PFSK-1 (cell line): Measurements from ENCODE around the gene MTG1.

ENCODE experiments used
- FOXP2 ChIP-seq: optimal IDR thresholded peaks from 2 replicates; pipeline ENCODE3; 2011; ENCODE audit warnings: borderline replicate concordance, control low read depth, inconsistent platforms; ENCODE audit not compliant: insufficient read depth; ENCODE audit errors: extremely low read length, extremely low read depth
- POLR2AphosphoS5 ChIP-seq: IDR thresholded peaks from 2 replicates; pipeline ENCODE4 v1.6.1; 2012; ENCODE audit warnings: low read depth, mild to moderate bottlenecking, control low read depth, low read length, moderate library complexity
- SIN3A ChIP-seq: IDR thresholded peaks from 2 replicates; pipeline ENCODE4 v1.6.1; 2012; ENCODE audit warnings: mild to moderate bottlenecking, low read length, moderate library complexity, borderline replicate concordance; ENCODE audit not compliant: insufficient read depth
- TAF1 ChIP-seq: IDR thresholded peaks from 2 replicates; pipeline ENCODE4 v1.6.1; 2012; ENCODE audit warnings: low read length, control low read depth, borderline replicate concordance; ENCODE audit not compliant: insufficient read depth
- TF ChIP-seq, protein P1 (sequence below), 2 experiments: IDR thresholded peaks; 2 replicates each; pipeline versions ENCODE4 v1.6.1 to v1.8.0; 2011 to 2012; ENCODE audit warnings: low read depth in 2 of 2, low read length in 2 of 2, control low read depth in 1 of 2, inconsistent platforms in 1 of 2, mild to moderate bottlenecking in 1 of 2, moderate library complexity in 1 of 2; ENCODE audit not compliant: insufficient read depth in 1 of 2

The MTG1 gene

DNA sequence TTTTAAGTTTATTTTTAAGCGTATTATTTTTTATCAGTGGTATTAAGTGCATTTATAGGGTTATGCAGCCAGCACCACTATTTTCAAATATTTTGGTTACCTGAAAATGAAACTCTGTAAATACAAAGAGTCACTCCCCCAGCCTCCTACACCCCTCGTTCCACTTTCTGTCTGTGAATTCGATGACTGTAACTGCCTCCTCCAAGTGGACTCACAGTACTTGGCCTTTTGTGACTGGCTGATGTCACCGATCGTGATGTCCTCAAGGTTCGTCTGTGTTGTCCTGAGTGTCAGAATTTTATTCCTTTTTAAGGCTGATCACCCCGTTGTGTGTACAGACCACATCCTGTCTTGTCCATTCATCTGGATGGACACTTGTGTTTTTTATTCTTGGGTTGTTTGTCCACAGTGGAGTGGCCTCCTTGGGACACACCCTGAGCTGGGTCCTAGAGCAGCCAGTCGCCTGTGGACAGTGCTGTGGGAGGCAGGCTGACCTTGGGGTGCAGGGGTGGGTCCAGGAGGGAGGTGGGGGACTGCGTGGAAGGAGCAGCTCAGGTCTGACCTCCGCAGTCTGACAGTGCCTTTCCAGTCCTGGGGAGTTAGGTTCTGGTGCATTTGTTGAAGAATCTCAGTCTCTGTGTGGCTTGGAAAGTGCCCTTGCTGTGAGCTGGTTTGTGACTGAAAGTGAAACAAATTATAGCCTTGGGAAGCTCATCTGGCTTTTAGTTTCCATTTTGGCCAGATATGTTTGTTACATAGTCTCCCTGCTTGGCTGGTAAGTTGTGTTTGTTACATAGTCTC, 6.9 kb downstream of the MTG1 start:
- TF ChIP-seq TAF1 (no peak), FOXP2 (no peak), SIN3A (no peak), POLR2AphosphoS5 (no peak)
- TF ChIP-seq, protein P1, sequence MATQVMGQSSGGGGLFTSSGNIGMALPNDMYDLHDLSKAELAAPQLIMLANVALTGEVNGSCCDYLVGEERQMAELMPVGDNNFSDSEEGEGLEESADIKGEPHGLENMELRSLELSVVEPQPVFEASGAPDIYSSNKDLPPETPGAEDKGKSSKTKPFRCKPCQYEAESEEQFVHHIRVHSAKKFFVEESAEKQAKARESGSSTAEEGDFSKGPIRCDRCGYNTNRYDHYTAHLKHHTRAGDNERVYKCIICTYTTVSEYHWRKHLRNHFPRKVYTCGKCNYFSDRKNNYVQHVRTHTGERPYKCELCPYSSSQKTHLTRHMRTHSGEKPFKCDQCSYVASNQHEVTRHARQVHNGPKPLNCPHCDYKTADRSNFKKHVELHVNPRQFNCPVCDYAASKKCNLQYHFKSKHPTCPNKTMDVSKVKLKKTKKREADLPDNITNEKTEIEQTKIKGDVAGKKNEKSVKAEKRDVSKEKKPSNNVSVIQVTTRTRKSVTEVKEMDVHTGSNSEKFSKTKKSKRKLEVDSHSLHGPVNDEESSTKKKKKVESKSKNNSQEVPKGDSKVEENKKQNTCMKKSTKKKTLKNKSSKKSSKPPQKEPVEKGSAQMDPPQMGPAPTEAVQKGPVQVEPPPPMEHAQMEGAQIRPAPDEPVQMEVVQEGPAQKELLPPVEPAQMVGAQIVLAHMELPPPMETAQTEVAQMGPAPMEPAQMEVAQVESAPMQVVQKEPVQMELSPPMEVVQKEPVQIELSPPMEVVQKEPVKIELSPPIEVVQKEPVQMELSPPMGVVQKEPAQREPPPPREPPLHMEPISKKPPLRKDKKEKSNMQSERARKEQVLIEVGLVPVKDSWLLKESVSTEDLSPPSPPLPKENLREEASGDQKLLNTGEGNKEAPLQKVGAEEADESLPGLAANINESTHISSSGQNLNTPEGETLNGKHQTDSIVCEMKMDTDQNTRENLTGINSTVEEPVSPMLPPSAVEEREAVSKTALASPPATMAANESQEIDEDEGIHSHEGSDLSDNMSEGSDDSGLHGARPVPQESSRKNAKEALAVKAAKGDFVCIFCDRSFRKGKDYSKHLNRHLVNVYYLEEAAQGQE (IDR thresholded peaks at IDR 0.05; ENCODE audit: insufficient read depth in 1 of 2, low read depth in 2 of 2, low read length in 2 of 2): no peak

DNA sequence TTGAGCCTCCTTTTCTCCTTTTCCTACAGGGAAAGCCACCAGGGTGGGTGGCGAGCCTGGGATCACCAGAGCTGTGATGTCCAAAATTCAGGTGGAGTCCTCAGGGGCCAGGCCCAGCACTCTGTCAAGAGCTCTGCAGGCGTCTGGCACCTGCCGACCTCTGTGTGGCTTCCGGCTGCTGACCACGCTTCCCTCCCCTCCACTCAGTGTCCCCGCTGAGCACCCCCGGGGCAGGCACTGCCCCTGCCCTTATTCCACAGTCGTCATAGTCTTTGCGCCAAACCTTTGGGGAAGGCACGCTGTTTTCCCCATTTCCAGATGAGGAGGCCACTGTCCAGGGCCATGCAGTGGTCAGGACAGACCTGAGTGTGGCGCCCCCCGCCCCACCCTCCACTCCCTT, 7.5 kb downstream of the MTG1 start:
- TF ChIP-seq POLR2AphosphoS5 (no peak), TAF1 (no peak), SIN3A (no peak), FOXP2 (no peak)
- TF ChIP-seq, protein P1 (IDR thresholded peaks at IDR 0.05; ENCODE audit: insufficient read depth in 1 of 2, low read depth in 2 of 2, low read length in 2 of 2): no peak

DNA sequence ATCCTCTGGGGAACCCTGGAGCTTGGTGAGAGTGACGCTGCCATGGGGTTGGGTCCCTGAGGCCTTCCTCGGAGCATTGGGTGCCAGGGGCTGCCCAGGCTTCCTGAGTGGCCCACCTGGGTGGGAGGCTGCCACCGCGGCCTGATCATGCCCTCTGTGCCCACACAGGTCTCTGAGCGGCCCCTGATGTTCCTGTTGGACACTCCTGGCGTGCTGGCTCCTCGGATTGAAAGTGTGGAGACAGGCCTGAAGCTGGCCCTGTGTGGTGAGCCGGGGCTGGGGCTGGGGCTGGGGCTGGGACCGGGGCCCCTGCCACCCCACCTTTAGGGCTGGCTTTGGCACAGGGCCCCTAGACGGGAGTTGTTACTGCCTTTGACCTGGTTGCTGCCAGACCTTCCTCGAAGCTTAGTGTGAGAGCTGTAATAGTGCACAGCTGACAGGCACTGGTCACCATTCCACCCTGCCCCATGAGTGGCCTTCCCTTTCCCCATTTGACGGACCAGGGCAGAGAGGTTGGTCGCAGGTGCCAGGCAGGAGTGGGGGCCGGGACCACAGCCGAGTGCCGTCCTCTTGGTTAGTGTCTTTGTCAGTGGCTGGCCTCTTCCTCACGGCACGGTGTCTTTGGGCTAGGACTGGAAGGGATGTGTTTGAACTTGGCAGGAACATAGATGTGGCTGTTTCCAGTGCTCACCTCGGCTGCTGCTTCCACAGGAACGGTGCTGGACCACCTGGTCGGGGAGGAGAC, 8.2 kb downstream of the MTG1 start:
- TF ChIP-seq POLR2AphosphoS5: no peak
- no peak for TF ChIP-seq SIN3A
- no peak for TF ChIP-seq TAF1
- TF ChIP-seq, protein P1 (IDR thresholded peaks at IDR 0.05; ENCODE audit: insufficient read depth in 1 of 2, low read depth in 2 of 2, low read length in 2 of 2): no peak
- TF ChIP-seq FOXP2: no peak

DNA sequence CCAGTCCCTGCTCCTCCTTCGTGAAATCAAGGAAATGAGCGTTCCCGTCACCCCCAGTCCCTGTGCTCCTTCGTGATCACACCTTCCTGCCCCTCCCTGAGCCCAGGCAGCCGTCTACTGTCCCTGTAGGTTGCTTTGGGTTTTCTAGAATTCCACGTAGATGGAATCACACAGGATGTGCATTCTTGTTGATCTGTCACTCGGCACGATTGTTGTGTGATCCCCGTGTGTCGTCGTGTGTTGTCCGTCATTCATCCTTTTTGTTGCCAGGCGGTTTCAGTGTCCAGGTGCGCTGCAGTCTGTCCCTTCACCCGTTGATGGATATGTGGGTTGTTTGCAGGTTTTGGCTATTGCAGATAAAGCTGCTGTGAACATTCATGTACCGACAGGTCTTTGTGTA, 9.4 kb downstream of the MTG1 start:
- TF ChIP-seq POLR2AphosphoS5 (no peak), SIN3A (no peak), FOXP2 (no peak), TAF1 (no peak)
- TF ChIP-seq, protein P1 (IDR thresholded peaks at IDR 0.05; ENCODE audit: insufficient read depth in 1 of 2, low read depth in 2 of 2, low read length in 2 of 2): no peak
